ENCODE results near the gene PAX6. TPM values are rescaled to one million over a fixed set of nuclear protein-coding genes. Genes with fewer than 3 reads are reported as not detected.

Gene PAX6
- total RNA-seq, 1 donor from 2014 or later: 1.3 TPM

DNA sequence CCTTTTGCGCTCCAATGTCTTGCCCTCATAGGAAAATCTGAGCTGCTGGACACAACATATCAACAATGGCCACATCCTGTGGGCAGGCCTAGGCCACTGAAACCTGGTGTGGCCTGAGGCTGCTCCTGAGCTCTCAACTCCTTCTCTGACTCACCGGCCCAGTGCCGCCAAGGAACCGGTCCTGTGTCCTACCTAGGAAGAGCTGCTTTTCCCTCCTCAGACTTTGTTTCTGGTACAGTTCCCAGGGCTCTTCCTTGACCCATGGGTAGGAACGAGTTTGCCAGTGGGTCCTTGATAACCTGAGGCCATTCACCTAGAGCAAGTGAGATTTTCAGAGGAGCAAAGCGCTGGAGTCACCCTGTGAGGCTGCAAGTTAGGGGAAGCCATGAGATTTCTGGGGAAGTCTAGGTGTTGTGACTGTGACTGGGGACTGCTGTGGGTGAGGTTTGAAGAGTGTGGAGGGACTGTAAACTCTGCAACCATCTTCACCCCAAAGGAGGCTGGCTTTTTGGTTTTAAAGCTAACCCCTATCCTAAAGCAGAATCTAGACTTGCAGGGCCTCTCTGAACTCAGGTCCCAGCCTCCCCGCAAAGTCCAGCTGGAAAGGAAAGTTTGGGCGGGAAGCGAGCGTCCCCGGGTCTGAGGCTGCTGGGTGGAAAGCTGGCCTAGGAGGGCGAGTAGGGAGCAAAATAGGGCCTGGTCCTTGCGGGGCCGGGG, 12.0 kb upstream of the PAX6 start:
- no peak for DNase-seq (ENCODE audit: low read depth)

- DNase-seq (ENCODE audit: low read depth): no peak
These were observed 11.2 kb upstream of the PAX6 start for GRCh38 chr11:31822175-31822926.

DNA sequence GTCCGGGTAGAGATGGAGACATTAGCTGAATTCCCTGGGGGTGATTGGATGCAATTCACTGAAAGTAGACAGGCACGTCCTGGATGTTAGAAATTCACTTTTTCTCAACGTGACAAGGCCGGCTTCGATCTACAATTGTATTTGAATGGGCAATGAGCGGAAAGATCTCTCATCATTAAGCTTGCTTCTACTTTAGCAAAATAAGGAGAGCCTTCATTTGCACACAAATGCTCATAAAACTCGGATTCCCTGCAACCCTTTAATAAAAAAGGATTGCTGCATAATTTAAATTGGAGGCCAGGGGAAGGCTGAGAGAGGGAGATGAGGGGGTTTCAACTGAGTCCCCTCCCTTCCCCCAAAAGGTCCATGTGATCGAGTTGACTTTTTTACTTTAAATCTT, 10.6 kb upstream of the PAX6 start:
- DNase-seq (ENCODE audit: low read depth): no peak

DNA sequence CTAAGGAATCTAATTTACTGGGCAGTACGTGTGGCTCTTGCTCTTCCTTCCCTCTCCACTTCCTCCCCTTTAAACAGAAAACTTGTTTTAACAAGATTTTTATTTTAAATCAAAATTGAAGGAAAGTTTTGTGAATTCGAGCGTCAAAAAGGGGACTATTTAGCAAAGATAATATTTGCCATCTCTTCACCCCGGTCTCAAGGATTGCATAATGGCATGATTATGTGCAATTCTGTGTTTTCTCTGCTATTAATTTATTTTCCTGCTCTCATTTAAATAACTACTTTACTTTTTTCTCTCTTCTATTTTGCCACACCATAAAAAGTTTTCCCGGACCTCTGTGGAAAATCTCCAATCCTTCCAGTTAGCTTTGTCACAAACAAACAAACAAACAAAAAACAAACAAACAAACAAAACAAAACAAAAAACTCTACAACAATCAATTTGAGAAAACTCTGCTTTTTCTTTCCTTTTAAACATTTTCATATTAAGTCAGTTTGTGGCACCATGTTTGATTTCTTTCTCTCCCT, 10.2 kb upstream of the PAX6 start:
- DNase-seq (ENCODE audit: low read depth): no peak

DNA sequence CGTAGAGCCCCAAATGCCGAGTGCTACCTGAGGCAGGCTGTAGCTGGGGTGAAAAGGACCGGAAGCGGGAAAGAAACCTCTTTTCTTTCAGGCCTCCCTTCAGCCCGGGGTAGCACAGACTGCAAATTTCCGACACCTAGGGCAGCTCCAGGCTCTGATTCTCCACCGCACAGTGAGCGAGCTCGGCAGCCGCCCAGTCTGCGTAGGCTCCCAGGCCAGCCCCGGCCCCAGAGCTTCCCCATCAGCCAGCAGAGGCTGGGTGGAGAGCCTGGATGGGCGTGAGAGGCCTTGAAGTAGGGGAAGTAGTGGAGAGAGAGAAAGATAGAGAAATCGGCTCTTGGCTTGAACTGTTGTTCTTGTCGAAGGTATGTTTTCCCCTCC, 9.3 kb upstream of the PAX6 start:
- no peak for DNase-seq (ENCODE audit: low read depth)

- no peak for DNase-seq (ENCODE audit: low read depth)
These were observed 8.7 kb upstream of the PAX6 start for GRCh38 chr11:31819621-31820437.

GRCh38 chr11:31818874-31819331, 7.8 kb upstream of the PAX6 start:
- DNase-seq (ENCODE audit: low read depth): no peak

DNA sequence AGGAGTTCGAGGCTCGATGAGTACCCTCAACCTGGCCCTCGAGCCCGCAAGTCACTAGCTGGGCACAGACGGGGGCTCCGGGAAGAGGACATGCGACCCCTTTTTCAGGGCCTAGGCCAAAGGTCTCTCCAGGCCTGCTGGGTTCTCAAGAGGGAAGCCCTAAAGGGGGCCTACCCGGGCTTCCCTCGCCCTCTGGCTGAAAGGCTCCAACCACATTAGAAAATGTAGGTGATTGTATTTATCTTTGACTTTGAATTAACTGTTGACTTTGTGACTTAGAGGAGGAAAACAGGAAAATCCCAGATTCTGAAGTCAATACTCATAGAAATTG, 7.3 kb upstream of the PAX6 start:
- DNase-seq (ENCODE audit: low read depth): no peak

GRCh38 chr11:31817621-31818424, 6.7 kb upstream of the PAX6 start:
- DNase-seq (ENCODE audit: low read depth): no peak

DNA sequence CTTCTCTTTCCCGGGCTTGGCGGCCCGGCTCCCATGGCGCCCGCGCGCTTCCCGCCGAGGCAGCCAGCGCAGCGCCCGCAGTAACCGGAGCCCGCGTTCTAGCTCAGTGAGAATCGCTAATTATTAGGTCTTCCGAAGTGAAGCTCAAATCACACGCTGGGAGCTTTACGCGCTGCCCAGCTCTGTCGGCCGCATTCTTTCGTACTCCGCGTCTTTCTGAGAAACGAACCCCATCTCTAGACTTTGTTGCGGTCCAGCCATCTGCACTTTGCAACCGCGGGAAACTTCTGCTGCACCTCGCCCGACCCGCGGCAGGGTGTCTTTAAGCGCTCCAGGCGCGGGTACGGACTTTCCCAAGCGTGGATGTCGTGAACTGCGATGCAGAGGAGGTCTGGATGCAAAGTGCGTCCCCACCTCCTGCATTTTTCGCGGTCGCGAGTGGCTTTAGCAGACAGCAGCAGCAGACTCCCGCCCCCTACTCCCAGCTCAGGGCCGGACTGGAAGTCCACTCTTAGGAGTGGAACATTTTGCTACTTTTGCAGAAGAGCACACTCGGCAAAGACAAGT, 6.0 kb upstream of the PAX6 start:
- no peak for DNase-seq (ENCODE audit: low read depth)

- DNase-seq (ENCODE audit: low read depth): peak; percentile 15
These were observed 5.4 kb upstream of the PAX6 start for GRCh38 chr11:31816468-31817053.

- peak; percentile 30 for DNase-seq (ENCODE audit: low read depth)
These were observed 4.8 kb upstream of the PAX6 start for GRCh38 chr11:31815711-31816467.

- no peak for DNase-seq (ENCODE audit: low read depth)
These were observed 3.2 kb upstream of the PAX6 start for GRCh38 chr11:31814176-31814868.

DNA sequence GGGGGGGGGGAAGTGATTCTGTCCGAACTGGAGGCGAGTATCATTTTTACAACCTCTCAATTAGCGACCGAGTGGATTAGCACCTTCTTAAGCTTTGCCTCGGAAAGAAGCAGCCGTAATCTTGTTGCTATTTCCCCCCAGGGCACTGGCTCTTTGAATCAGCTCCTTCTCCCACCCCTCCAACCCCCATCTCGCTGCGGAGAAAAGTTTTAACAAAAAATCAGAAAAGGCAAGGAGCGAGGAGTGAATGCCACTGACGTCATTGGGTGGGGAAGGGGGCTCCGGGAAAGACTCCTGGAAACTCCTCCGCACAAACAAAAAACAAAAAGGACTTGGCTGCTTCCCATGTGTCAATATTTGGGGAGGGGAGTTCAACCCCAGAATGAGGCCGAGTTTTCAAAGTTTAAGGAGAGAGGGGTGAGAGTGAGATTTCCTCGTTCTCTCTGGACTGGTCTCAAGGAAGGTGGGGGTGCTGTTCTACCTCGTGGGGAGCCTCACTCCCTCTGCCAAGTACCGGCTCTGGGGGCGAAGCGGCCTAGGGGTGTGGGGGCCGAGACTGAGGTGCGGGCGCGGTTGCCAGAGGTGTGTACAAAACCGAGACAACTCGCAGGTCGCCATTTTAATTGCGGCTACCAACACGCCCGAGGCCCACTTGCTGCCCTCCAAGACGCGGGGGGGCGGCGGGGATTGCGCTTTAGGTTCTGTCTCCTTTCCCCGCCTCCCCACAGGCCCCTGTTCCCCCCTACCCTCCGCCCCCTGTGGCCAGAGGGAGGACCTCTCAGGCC, 2.5 kb upstream of the PAX6 start:
- DNase-seq (ENCODE audit: low read depth): no peak

- DNase-seq (ENCODE audit: low read depth): no peak
These were observed 1.6 kb upstream of the PAX6 start for GRCh38 chr11:31812383-31813381.

DNA sequence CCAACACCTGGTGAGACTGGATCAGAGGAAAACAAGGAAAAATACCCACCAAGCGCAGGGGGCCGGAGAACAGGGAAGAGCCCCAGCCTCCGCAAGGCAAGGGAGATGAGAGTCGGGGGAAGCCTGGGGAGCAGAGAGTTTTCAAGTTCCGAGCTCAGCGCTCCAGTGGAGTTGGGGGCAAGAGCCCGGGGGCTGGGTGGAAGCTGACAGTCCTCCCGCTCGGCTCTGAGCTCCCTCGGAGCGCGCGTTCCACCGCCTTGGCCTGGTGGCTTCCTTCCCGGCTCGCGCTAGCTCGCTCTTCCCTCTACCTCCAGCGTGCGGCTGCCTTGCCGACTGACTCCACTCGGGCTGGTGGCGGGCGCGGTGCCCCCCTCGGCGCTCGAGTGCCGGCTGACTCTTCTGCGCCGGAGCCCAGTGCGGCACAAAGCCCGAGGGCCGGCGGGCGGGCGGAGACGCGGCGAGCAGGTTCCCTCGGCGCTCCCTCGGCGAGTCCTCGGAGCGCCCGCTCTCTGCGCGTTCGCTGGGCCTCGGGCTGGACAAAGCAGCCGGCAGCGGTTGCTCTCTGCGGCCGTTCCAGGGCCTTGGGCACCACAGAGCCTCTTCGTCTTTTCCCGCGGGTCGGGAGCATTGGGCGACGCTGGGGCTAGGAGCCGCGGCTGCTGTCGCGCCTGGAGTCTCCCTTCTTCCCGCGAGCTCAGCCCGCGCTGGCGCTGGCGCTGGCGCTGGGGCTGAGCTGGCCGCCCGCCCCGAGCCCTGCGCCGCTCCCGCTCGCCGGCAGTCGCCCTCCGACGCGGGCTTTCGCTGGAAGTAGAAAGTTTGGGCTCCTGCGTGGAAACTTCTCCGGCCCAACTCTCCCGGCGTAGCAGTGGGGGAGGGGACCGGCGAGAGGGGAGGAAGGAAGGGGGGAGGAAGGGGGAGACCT, 1.0 kb downstream of the PAX6 start:
- DNase-seq (ENCODE audit: low read depth): peak; percentile 61

Data from myocyte (in vitro differentiated cells).